Left lobe of liver (tissue), 2 donors: ENCODE data around the gene TBC1D9B. TPM values are rescaled to one million over a fixed set of nuclear protein-coding genes. Genes with fewer than 3 reads are reported as not detected.

Experiments
- ATAC-seq: fragments of 200-7000 bp; cut with Tn5 transposase; one replicate; pipeline ENCODE4 v1.9.1; 2020; ENCODE audit warnings: mild to moderate bottlenecking, moderate library complexity
- DNase-seq: peaks from one replicate; pipeline ENCODE4 v3.0.0-alpha.2; 2020; ENCODE audit warnings: low spot score
- total RNA-seq: library from RNA; stranded (reverse); gene quantifications from one replicate; pipeline ENCODE4 v1.2.1, GENCODE V29; 2021
- donor health status: DM: no; HTN: no; CAD: no; lungs with moderate emphysema.
- donor health status: DM: no; HTN: yes; CAD: no.

TBC1D9B gene
- total RNA-seq, 1 donor from 2014 or later, result 107 TPM

GRCh38 chr5:179908528-179908927, 831 bp upstream of the TBC1D9B start:
- ATAC-seq, result no peak
- DNase-seq, result no peak

GRCh38 chr5:179906795-179907555, 722 bp downstream of the TBC1D9B start:
- ATAC-seq, result peak; percentile 45
- no peak for DNase-seq

GRCh38 chr5:179906294-179906794, 1.4 kb downstream of the TBC1D9B start:
- DNase-seq (no peak), ATAC-seq (no peak)

- ATAC-seq (no peak), DNase-seq (no peak)
These were observed 2.5 kb downstream of the TBC1D9B start for GRCh38 chr5:179905161-179905560.

GRCh38 chr5:179904463-179905160, 3.1 kb downstream of the TBC1D9B start:
- DNase-seq, result no peak
- no peak for ATAC-seq

- ATAC-seq, result no peak
- no peak for DNase-seq
These were observed 4.9 kb downstream of the TBC1D9B start for GRCh38 chr5:179902763-179903158.

GRCh38 chr5:179901915-179902762, 5.6 kb downstream of the TBC1D9B start:
- DNase-seq (no peak), ATAC-seq (no peak)

- ATAC-seq (no peak), DNase-seq (no peak)
These were observed 6.2 kb downstream of the TBC1D9B start for GRCh38 chr5:179901462-179901861.

GRCh38 chr5:179900711-179901110, 7.0 kb downstream of the TBC1D9B start:
- ATAC-seq (no peak), DNase-seq (no peak)

GRCh38 chr5:179900206-179900605, 7.5 kb downstream of the TBC1D9B start:
- ATAC-seq, result no peak
- DNase-seq, result no peak

- DNase-seq, result no peak
- ATAC-seq, result no peak
These were observed 11.8 kb downstream of the TBC1D9B start for GRCh38 chr5:179895861-179896260.

GRCh38 chr5:179893958-179894895, 13.5 kb downstream of the TBC1D9B start:
- peak; percentile 69 for DNase-seq
- peak; percentile 87 for ATAC-seq

- no peak for ATAC-seq
- DNase-seq, result no peak
These were observed 14.4 kb downstream of the TBC1D9B start for GRCh38 chr5:179893076-179893957.

- DNase-seq (no peak), ATAC-seq (no peak)
These were observed 15.4 kb downstream of the TBC1D9B start for GRCh38 chr5:179892255-179892654.

- DNase-seq (no peak), ATAC-seq (no peak)
These were observed 16.7 kb downstream of the TBC1D9B start for GRCh38 chr5:179890751-179891682.

- DNase-seq (no peak), ATAC-seq (no peak)
These were observed 17.8 kb downstream of the TBC1D9B start for GRCh38 chr5:179889885-179890284.

GRCh38 chr5:179887802-179888201, 19.9 kb downstream of the TBC1D9B start:
- DNase-seq, result no peak
- ATAC-seq, result no peak

GRCh38 chr5:179887095-179887494, 20.6 kb downstream of the TBC1D9B start:
- DNase-seq (no peak), ATAC-seq (no peak)
